Subcutaneous preadipocyte (primary cell): Measurements from ENCODE around the gene MPST. TPM values are rescaled to one million over a fixed set of nuclear protein-coding genes. Genes with fewer than 3 reads are reported as not detected.

Experiments
- small RNA-seq: library from RNA; depleted of rRNA; stranded (forward); fragments of <200 nt; gene quantifications from one replicate; pipeline ENCODE3, GENCODE V24; 2012
- total RNA-seq: library from RNA; depleted of rRNA; stranded (reverse); fragments of >200 nt; gene quantifications from 2 replicates; pipeline ENCODE4 v1.2.3, GENCODE V29; 2012

MPST gene
- total RNA-seq: 48.5 and 66.1 TPM in 2 replicates

DNA sequence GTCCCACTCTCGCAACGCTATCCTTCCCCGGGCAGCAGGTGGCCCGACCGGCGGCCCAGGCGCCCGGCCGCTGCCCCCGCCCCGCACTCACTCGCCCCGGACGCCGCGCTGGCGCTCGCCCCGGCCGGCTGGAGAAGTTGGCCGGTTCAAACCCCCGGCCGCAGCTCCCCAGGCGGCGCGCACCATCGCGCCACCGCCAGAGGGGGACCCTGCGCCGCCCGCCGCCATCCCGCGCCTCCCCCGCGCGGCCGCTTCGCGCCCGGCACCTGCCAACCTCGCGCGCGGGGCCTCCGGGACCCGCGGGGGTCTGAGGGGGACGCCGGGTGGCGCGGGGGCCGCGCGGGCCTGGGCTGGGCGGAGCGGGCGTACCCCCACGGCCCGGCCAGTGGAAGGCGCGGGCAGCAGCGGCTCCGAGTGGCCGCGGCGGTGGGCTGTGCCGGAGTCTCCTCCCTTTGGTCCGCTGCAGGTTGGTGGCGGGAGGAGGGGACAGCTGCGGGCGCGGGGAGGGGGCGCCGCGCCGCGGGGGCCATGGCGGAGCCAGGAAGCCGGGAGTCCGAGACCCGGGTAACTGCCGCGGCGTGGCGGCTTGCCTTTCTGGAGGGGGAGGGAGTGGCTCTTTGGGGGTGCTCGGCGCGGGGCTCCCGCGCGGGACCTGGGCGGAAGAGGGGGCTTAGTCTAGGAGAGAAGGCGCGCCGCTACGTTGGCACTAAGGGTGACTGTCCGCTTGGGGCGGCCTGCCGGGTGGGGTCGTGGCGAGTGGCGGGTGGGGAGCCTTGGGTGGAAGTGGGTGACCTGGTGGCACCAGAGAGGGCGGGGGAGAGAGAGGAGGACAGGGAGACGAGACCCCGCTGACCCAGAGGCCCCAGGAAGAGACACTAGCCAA is at the start of gene MPST, which contains the start of gene TST:
Gene MPST, plus strand, starts transcription at position 434 of the 883 bp plus-strand sequence. Its CDS starts 95 bp downstream, at position 529.
Gene TST, minus strand, starts transcription at position 139 of the 883 bp plus-strand sequence. CDS start 715 bp downstream, outside the sequence.

DNA sequence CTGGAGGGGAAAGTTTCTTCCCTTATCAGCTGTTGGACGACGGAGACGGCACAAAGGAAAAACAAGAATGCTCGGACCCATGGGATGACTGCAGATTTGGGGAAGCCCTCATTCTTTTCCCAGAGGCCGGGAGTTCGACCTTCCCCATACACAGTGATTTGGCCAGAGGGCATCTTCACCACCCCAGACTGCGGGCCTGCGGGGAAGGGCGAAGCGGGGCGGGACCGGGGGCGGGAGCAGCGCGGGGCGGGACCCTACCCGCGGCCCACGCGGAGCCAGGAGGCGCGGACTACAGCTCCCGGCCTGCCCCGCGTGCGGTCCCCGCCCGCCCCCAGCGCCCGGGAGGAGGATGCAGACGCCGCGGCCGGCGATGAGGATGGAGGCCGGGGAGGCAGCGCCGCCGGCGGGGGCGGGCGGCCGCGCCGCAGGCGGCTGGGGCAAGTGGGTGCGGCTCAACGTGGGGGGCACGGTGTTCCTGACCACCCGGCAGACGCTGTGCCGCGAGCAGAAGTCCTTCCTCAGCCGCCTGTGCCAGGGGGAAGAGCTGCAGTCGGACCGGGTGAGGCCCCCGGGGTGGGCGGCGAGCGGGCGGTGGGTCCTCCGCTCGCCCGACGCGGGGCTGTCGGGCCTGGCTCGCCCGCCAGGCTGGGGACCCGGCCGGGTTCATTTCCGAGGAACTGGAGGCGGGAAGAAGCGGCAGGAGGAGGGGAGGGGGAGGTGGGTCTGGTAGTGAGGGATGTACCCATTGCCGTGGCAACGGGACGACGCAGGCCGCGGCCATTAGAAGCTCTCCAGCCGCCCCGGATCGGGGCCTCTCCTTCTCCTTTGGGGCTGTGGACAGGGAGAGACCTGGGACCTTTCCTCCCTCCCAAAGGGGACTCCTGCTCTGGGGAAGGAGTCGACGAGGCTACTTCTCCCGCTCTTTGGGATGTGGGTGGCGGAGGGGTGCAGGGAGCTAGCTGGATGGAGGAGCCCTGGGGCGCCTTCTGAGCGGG is 32.1 kb downstream of the MPST start, which contains the start of gene KCTD17:
Gene KCTD17, plus strand, starts transcription at position 352 of the 995 bp plus-strand sequence. Its CDS starts 19 bp downstream, at position 371.

Small RNAs within 50 kb of the gene (small RNA-seq; reads per million reads assigned to genes)
- not detected for gene RF00019

Other genes starting within 250 kb of the MPST start
- gene IFT27, start 243.6 kb upstream of the MPST start, total RNA-seq: 15.8 and 17.2 TPM in 2 replicates
- gene PVALB, start 202.7 kb upstream of the MPST start, total RNA-seq: not detected in 2 replicates
- gene NCF4, start 158.7 kb upstream of the MPST start, total RNA-seq: not detected in 2 replicates
- gene CSF2RB, start 106.1 kb upstream of the MPST start, total RNA-seq: not detected in 2 replicates
- 26.5 and 26.8 TPM in 2 replicates for gene TST, start 295 bp upstream of the MPST start, total RNA-seq
- gene KCTD17, start 32.0 kb downstream of the MPST start, total RNA-seq: 21.7 and 27.6 TPM in 2 replicates
- not detected in 2 replicates for gene TMPRSS6, start 90.0 kb downstream of the MPST start, total RNA-seq
- gene IL2RB, start 130.2 kb downstream of the MPST start, total RNA-seq: not detected in 2 replicates
- 4.1 and 5.9 TPM in 2 replicates for gene C1QTNF6, start 168.5 kb downstream of the MPST start, total RNA-seq
- not detected in 2 replicates for gene SSTR3, start 192.7 kb downstream of the MPST start, total RNA-seq
- 7.0 and 16.6 TPM in 2 replicates for gene RAC2, start 224.5 kb downstream of the MPST start, total RNA-seq